Activated CD8-positive, alpha-beta memory T cell treated with anti-CD3 and anti-CD28 coated beads, Interleukin-2, amount 50 U/mL, for 24 hours (primary cell): ENCODE measurements around the gene ALDOA.

Source experiments
- DNase-seq: peaks from one replicate; pipeline ENCODE4 v3.0.0-alpha.2; 2020; ENCODE audit errors: extremely low read depth

ALDOA gene

GRCh38 chr16:30069611-30070462 lies 4.3 kb downstream of the ALDOA start:
- DNase-seq, result no peak

DNA sequence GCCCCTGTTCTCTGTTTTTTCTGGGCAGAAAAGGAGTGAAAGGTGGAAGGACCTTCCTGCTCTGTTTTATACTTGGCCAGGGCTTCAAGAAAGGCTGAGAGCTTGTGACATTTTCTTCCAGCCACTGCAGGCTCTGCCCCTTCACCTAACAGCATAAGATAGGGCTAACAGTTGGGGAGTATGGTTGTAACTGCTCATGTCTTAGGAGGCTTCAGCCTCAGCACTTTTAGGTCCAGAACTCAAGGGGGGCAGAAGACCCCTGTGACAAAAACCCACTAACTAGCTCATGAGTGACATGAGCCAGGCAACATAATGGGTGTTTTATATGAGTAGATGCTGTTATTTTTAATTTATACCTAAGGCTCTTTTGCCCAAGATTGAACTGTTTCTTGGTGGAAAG lies 4.9 kb downstream of the ALDOA start:
- DNase-seq, result no peak

DNA sequence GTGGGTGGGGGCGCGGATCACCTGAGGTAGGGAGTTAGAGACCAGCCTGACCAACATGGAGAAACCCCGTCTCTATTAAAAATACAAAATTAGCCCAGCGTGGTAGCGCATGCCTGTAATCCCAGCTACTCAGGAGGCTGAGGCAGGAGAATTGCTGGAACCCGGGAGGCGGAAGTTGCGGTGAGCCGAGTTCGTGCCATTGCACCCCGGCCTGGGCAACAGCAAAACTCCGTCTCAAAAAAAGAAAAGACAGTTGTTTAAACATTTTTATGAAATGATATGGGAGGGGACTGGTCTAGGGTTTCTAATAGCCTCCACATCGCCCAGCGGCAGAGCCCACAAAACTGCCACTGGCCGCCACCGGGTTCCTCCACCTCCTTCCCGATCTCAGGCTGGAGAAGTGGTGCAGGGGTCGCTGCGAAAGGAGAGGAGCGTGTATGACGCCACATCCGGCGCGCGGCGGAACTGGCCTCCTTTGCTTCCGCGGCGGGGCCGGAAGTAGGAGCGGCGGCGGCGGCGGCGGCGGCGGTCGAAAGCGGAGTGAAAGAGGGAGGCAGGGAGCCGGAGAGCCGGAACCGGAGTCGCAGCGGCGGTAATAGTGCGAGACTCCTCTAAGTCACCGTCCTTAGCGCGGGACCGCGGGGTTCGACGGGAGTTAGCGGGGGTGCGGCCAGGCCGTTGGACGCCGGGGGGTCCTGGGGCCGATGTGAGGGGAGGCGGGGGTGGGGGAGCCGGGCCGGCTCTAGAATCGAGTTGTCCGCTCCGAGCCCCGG lies 10.1 kb downstream of the ALDOA start, which contains the start of gene PPP4C:
Gene PPP4C (plus strand): TSS at position 492 of the 773 bp plus-strand sequence. CDS start 384 bp downstream, outside the sequence.
- DNase-seq, result peak; percentile 69

DNA sequence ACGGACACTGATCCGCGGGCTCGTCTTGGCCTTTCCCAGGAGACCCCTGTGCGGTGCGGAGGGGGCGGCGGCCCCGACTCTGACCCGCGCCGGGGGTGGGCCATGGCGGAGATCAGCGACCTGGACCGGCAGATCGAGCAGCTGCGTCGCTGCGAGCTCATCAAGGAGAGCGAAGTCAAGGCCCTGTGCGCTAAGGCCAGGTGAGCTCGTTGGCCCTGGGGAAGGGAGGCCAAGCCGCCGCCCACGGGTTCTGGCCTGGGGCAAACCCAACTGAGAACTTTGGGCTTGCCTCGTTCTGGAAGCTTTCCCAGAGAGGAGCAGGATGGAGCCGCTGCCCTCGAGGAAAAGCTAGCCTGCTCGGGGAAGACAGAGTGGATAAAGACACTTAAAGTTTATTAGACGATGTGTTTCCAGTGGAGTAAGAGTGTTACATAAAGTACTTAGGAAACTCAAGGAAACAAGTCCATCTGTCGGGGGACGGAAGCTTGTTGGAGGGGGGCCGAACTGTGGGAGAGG lies 10.8 kb downstream of the ALDOA start:
- DNase-seq, result no peak

DNA sequence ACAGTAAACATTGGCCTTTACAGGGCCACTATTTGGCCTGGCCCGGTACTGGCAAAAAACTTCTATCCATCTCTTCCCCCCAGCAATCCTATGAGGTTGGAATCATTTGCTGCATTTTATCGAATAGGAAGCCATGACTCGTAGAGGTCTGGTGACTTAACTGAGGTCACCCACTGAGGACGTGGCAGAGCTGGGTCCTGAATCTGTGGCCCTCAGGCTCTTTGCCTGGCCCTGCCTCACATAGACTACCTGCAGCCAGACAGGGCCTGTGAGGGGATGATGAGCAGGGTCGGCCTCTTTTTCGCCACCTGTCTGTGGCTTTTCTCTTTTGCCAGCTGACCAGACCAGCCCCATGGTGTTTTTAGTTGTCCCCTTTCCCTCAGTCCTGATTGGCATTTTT lies 12.1 kb downstream of the ALDOA start:
- no peak for DNase-seq

GRCh38 chr16:30078744-30079143 lies 13.2 kb downstream of the ALDOA start:
- no peak for DNase-seq

GRCh38 chr16:30079480-30079879 lies 13.9 kb downstream of the ALDOA start:
- DNase-seq, result no peak

- no peak for DNase-seq
These were observed 17.1 kb downstream of the ALDOA start for GRCh38 chr16:30082545-30083090.

GRCh38 chr16:30083216-30084055 lies 17.9 kb downstream of the ALDOA start:
- DNase-seq, result no peak

GRCh38 chr16:30084096-30084815 lies 18.7 kb downstream of the ALDOA start:
- DNase-seq, result no peak

DNA sequence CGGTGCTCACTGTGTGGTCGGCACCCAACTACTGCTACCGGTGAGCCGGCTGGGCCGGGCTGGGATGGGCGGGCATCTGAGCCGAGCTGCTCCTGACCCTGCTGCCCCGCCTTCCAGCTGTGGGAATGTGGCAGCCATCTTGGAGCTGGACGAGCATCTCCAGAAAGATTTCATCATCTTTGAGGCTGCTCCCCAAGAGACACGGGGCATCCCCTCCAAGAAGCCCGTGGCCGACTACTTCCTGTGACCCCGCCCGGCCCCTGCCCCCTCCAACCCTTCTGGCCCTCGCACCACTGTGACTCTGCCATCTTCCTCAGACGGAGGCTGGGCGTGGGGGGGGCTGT lies 19.2 kb downstream of the ALDOA start:
- DNase-seq, result no peak

DNA sequence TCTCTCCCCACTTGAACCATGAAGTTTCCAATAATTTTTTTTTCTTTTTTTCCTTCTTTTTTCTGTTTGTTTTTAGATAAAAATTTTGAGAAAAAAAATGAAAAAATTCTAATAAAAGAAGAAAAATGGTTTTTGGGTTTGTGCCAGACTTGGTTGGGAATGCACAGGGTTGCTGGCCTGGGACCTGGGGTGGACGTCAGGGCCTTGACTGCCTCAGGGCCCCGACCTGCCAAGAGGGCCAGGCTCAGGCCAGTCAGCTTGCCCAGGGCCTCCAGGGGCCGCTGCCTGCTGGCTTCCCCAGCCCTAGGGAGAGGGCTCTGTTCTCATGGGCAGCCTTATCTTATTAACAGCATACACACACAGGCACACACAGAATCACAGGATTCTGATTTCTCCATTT lies 19.7 kb downstream of the ALDOA start:
- DNase-seq, result no peak

DNA sequence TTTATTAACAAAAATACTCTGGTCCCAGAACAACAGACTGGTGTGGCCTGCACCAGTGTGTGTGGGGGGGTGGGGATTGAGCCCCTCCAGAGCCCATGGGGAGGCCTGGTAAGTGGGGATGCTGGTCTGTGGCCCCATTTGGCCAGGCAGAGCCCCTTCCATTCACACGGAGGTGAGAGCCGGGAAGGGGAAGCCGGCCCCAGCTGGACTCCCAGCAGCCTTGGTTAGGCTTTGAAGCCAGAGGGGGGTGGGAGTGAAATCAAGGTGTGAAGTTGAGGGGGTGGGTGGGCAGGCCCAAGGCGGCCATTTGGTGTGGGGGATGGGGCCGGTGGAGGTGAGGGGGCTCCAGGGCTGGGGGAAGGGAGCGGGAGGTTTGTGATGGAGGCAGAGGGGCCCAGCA lies 20.3 kb downstream of the ALDOA start:
- no peak for DNase-seq

- DNase-seq, result no peak
These were observed 21.0 kb downstream of the ALDOA start for GRCh38 chr16:30086291-30087140.

DNA sequence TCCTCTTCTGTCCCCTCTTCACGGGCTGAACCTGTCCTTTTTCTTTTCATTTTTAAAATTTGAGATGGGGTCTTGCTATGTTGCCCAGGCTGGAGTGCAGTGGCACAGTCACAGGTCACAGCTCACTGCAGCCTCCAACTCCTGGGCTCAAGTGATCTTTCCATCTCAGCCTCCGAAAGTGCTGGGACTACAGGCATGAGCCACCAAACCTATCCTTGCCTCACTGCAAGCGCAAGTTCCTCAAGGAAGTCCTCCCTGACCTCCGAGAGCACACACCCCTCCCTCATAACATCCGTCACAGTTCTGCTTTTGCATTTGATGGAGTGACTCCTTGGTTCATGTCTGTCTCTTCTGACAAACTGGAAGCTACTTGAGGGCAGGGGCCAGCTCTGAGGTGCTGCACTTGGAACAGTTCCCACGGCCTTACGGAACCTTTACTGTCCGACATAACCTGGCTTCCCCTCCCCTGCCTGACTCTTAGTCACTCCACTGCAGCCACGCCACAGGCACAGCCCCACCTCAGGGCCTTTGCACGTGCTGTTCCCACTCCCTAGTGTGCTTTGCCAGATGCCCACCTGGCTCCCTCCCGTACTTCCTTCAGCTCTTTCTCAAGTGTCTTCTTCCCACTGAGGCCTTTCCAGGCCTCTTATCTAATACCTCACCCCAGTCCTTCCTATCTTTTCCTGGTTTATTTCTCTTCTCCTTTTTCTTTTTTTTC lies 21.8 kb downstream of the ALDOA start:
- no peak for DNase-seq

- DNase-seq, result no peak
These were observed 22.8 kb downstream of the ALDOA start for GRCh38 chr16:30088237-30088831.

DNA sequence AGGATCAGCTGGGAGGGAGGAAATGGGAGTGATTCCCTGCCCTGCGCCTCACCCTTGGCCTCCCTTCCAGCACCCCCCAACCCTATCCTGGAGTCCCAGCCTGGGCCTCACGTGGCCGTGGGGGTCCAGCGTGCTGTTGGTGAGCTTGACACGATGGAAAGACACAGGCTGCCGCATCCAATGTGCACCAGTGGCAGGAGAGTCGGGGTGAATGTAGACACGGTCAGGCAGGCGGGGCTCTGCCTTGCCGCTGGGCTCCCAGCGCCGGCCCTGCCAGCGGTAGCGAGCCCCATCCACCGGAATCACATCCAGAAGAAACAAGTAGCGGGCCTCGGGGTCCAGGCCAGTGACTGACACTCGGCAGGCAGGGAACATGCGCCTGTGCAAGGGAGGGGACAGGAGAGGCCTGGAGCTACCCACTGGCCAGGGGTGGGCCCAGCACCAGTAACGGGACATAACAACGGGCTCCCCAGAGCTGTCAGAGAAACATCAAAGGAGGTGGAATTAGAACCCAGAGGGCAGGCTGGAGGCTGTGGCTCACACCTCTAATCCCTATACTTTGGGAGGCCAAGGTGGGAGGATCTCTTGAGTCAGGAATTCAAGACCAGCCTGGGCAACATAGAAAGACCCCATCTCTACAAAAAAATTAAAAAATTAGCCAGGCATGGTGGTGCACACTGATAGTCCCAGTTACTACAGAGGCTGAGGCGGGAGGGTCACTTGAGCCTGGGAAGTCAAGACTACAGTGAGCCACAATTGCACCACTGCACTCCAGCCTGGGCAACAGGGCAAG lies 23.5 kb downstream of the ALDOA start:
- no peak for DNase-seq
